ENCODE results near the gene ABCA3. TPM values are rescaled to one million over a fixed set of nuclear protein-coding genes. Genes with fewer than 3 reads are reported as not detected.
"Not testable (repeated sequence)": the region's sequence is repeated elsewhere in the genome, so short reads cannot be mapped to it uniquely, and the experiment has no call there.

ABCA3 gene
- total RNA-seq, 2 donors from 2014 or later, result 9.6 to 12.4 TPM

GRCh38 chr16:2270070-2270462 is 70.5 kb downstream of the ABCA3 start:
- DNase-seq (no peak), ATAC-seq (no peak)
- intact Hi-C loops (cut with DNase I), result no loop called here

GRCh38 chr16:2267913-2268666 is 72.4 kb downstream of the ABCA3 start, which contains the start of gene RNPS1:
Gene RNPS1, minus strand, starts transcription at chr16:2268126. Its CDS starts 3,483 bp downstream, at chr16:2264643.
- ATAC-seq (peak; percentile 97 to 98), DNase-seq (peak; percentile 98)
- intact Hi-C loops (cut with DNase I), result no loop called here

GRCh38 chr16:2267505-2267912 is 73.0 kb downstream of the ABCA3 start:
- peak; percentile 89 to 90 for ATAC-seq
- intact Hi-C loops (cut with DNase I), result not testable (repeated sequence)

GRCh38 chr16:2266887-2267286 is 73.6 kb downstream of the ABCA3 start:
- intact Hi-C loops (cut with DNase I); ATAC-seq: not testable (repeated sequence)
- DNase-seq, result peak; percentile 13

More at GRCh38 chr16:2267505-2267912, 73.0 kb downstream of the ABCA3 start:
- not testable (repeated sequence) for DNase-seq

- ATAC-seq; intact Hi-C loops (cut with DNase I); DNase-seq: not testable (repeated sequence)
Measured at GRCh38 chr16:2263026-2263425, 77.5 kb downstream of the ABCA3 start.

- DNase-seq (no peak), ATAC-seq (no peak)
- intact Hi-C loops (cut with DNase I), result no loop called here
Measured at GRCh38 chr16:2260250-2260649, 80.3 kb downstream of the ABCA3 start.

GRCh38 chr16:2258530-2258929 is 82.0 kb downstream of the ABCA3 start:
- ATAC-seq; intact Hi-C loops (cut with DNase I): not testable (repeated sequence)
- DNase-seq, result peak; percentile 4

GRCh38 chr16:2257726-2258125 is 82.8 kb downstream of the ABCA3 start:
- ATAC-seq (no peak), DNase-seq (no peak)
- intact Hi-C loops (cut with DNase I), result no loop called here

- intact Hi-C loops (cut with DNase I), result no loop called here
- peak; percentile 1 for DNase-seq
- ATAC-seq, result no peak
Measured at GRCh38 chr16:2256531-2257140, 83.9 kb downstream of the ABCA3 start.

- no peak for ATAC-seq
- intact Hi-C loops (cut with DNase I), result no loop called here
- DNase-seq, result no peak
Measured at GRCh38 chr16:2253293-2253692, 87.2 kb downstream of the ABCA3 start.

- intact Hi-C loops (cut with DNase I), result no loop called here
- no peak for ATAC-seq
- DNase-seq, result no peak
Measured at GRCh38 chr16:2252806-2253148, 87.8 kb downstream of the ABCA3 start.

GRCh38 chr16:2251296-2252111 is 89.0 kb downstream of the ABCA3 start, which contains the start of gene ECI1:
Gene ECI1, minus strand, starts transcription at chr16:2251587. Its CDS starts 21 bp downstream, at chr16:2251566.
- ATAC-seq (peak; percentile 97 to 98), DNase-seq (peak; percentile 98)
- intact Hi-C loops (cut with DNase I), result no loop called here

- intact Hi-C loops (cut with DNase I), result no loop called here
- DNase-seq (no peak), ATAC-seq (no peak)
Measured at GRCh38 chr16:2250652-2251295, 89.8 kb downstream of the ABCA3 start.

- intact Hi-C loops (cut with DNase I), result no loop called here
- DNase-seq (no peak), ATAC-seq (peak in 1 of 2 donors; percentile 9)
Measured at GRCh38 chr16:2246301-2246885, 94.1 kb downstream of the ABCA3 start.

- DNase-seq, result no peak
- ATAC-seq, result no peak
- intact Hi-C loops (cut with DNase I), result no loop called here
Measured at GRCh38 chr16:2244926-2245795, 95.4 kb downstream of the ABCA3 start.

GRCh38 chr16:2244301-2244700 is 96.2 kb downstream of the ABCA3 start:
- DNase-seq (no peak), ATAC-seq (no peak)

GRCh38 chr16:2243781-2244180 is 96.7 kb downstream of the ABCA3 start:
- DNase-seq (no peak), ATAC-seq (no peak)
- intact Hi-C loops (cut with DNase I), result no loop called here

More at GRCh38 chr16:2244301-2244700, 96.2 kb downstream of the ABCA3 start:
- intact Hi-C loops (cut with DNase I), result no loop called here

GRCh38 chr16:2243031-2243528 is 97.4 kb downstream of the ABCA3 start:
- intact Hi-C loops (cut with DNase I), result no loop called here
- DNase-seq (no peak), ATAC-seq (no peak)

All from left cardiac atrium (tissue), 4 donors.